Measurements from ENCODE around the gene EIPR1. TPM values are rescaled to one million over a fixed set of nuclear protein-coding genes. Genes with fewer than 3 reads are reported as not detected.
"Not testable (repeated sequence)": the region's sequence is repeated elsewhere in the genome, so short reads cannot be mapped to it uniquely, and the experiment has no call there.

The EIPR1 gene
- total RNA-seq, 1 experiment from 2014 or later, result 77.2 TPM

DNA sequence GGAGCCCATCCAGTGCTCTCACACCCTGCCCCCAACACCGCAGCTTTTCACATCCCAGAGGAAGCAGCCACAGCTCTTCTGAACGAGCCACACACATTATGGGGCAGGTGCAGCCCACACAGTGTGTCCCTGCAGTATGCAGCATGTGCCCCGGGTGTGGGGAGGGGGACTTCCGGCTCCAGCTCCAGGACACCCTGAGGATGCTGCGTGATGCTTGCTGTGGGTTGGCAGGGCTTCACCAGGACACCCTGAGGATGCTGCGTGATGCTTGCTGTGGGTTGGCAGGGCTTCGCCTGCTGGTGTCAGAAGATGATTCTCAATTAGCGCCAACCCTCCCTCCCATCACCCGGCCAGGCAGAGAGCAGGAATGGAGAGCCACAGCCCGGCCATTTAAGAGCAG lies 193.9 kb downstream of the EIPR1 start:
- in situ Hi-C loops (cut with HindIII; ENCODE audit: low pct_unique_long_range_greater_than_20kb, low sequenced_read_pairs), result no loop called here
- no peak for DNase-seq (ENCODE audit: low read depth)

DNA sequence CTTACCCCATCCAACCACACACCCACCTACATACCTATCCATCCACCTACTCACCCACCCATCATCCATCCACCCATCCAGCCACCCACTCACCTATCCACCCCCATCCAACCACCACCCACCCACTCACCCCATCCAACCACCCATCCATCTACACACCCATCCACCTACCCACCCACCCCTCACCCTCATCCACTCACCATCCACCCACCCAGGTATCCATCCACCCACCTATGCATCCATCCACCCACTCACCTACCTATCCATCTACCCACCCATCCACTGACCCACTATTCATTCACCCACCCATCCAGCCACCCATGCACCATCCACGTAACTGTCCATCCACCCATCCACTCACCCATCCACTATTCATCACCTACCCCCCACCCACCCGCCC lies 194.8 kb downstream of the EIPR1 start:
- in situ Hi-C loops (cut with HindIII; ENCODE audit: low pct_unique_long_range_greater_than_20kb, low sequenced_read_pairs), result no loop called here
- no peak for DNase-seq (ENCODE audit: low read depth)

DNA sequence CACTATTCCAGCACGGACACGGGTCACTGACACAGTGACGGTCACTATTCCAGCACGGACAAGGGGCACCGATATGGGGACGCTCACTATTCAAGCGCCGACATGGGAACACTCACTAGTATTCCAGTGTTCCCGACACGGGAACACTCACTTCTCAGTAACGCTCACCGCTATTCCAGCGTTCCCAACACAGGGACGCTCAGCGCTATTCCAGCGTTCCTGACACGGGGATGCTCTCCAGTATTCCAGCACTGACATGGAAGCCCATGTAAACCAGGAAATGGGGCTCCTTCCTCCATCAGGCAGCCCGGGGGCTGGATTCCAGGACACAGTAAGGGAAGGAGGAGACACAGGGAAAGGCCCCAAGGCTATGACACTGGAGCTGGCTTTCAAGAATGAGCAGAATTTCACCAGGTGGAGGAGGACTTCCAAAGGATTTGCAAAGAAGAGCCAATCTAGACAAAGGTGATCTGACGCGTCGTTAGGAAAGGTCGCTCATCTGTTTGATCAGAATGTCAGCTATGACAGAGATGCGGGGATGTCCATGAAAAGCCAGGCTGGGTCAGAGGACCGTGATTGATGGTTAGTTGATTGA lies 196.1 kb downstream of the EIPR1 start:
- in situ Hi-C loops (cut with HindIII; ENCODE audit: low pct_unique_long_range_greater_than_20kb, low sequenced_read_pairs), result no loop called here
- DNase-seq (ENCODE audit: low read depth), result no peak

DNA sequence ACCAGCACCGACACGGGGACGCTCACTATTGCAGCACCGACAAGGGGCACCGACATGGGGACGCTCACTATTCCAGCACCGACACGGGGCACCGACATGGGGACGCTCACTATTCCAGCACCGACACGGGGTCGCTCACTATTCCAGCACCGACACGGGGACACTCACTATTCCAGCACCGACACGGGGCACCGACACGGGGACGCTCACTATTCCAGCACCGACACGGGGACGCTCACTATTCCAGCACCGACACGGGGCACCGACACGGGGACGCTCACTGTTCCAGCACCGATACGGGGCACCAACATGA lies 196.8 kb downstream of the EIPR1 start:
- DNase-seq (ENCODE audit: low read depth); in situ Hi-C loops (cut with HindIII; ENCODE audit: low pct_unique_long_range_greater_than_20kb, low sequenced_read_pairs): not testable (repeated sequence)

DNA sequence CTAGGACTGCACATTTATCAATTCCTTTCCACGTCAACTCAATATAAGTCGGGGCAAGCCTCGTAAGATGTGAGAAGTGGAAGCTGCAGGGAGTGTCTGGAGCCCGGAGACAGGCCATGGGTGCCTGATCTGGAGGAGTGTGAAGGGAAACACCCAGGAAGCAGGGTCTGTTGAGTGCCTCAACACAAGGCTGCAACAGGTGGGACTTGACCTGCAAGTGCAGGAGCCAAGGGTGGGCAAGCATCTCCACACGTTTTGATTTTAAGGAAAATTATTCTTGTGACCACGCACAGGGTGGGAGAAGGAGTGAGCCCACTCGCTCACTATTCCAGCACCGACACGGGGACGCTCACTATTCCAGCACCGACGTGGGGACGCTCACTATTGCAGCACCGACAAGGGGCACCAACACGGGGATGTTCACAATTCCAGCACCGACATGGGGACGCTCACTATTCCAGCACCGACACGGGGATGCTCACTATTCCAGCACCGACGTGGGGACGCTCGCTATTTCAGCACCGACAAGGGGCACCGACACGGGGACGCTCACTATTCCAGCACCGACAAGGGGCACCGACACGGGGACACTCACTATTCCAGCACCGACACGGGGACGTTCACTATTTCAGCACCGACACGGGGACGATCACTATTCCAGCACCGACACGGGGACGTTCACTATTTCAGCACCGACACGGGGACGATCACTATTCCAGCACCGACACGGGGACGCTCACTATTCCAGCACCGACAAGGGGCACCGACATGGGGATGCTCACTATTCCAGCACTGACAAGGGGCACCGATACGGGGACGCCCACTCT lies 197.3 kb downstream of the EIPR1 start:
- no peak for DNase-seq (ENCODE audit: low read depth)
- in situ Hi-C loops (cut with HindIII; ENCODE audit: low pct_unique_long_range_greater_than_20kb, low sequenced_read_pairs), result no loop called here

DNA sequence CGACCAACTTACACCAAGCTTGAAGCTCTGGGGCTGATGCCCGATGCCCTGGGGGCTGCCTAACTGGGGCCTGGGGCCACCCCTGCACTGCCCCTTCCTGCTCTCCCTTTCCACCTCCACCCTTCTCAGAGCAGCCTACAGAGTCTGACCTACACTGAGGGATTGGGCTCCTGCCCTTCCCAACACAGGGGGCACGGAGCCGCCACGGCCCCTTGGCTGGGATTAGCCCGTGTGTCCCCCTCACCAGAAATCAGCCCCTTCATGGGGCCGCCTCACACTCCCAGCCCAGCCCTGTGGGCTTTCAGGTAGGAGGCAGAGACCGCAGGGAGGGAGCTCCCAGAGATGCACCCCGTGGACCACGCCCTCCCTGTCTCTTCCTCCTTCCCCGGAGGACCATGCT lies 198.0 kb downstream of the EIPR1 start:
- in situ Hi-C loops (cut with HindIII; ENCODE audit: low pct_unique_long_range_greater_than_20kb, low sequenced_read_pairs), result no loop called here
- DNase-seq (ENCODE audit: low read depth), result no peak

DNA sequence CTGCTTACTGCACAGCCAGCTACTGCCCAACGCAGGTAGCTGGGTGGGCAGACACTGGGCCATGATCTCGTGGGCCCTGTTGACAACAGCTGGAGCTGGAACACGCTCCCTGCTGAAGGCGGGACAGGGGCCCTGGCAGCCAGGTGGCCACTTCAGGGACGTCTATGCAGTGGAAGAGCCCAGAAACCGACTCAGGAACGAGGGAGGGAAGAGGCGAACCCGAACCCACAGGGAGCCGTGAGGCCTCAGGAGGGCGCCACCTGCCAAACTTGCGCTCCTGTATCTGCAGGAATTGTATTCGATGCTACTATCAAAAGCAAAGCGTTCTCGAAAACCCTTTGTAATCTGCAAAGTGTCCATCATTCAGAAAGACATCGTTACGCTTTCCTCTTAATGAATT lies 198.4 kb downstream of the EIPR1 start:
- no peak for DNase-seq (ENCODE audit: low read depth)
- in situ Hi-C loops (cut with HindIII; ENCODE audit: low pct_unique_long_range_greater_than_20kb, low sequenced_read_pairs), result no loop called here

DNA sequence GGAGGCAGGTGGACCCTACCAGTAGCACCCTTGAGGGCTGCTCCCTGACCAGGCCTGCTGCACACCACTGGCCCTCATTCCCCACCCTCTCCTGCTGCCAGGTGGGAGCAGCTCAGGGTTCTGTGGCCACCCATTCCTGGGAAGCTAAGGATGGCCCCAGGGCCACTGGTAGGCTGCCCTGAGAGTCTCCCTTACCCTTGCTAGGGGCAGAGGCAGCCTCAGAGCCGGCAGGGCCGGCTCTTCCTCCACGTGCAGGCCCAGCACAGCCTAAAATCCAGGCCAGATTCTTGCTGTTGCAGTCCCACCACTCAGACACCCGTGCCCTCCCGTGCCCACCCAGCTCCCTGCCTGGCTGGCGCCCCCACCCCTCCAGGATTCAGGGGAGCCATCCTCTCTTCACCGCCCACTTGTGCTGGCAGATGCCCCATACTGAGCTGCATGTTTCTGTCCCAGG lies 199.0 kb downstream of the EIPR1 start:
- in situ Hi-C loops (cut with HindIII; ENCODE audit: low pct_unique_long_range_greater_than_20kb, low sequenced_read_pairs), result no loop called here
- no peak for DNase-seq (ENCODE audit: low read depth)

DNA sequence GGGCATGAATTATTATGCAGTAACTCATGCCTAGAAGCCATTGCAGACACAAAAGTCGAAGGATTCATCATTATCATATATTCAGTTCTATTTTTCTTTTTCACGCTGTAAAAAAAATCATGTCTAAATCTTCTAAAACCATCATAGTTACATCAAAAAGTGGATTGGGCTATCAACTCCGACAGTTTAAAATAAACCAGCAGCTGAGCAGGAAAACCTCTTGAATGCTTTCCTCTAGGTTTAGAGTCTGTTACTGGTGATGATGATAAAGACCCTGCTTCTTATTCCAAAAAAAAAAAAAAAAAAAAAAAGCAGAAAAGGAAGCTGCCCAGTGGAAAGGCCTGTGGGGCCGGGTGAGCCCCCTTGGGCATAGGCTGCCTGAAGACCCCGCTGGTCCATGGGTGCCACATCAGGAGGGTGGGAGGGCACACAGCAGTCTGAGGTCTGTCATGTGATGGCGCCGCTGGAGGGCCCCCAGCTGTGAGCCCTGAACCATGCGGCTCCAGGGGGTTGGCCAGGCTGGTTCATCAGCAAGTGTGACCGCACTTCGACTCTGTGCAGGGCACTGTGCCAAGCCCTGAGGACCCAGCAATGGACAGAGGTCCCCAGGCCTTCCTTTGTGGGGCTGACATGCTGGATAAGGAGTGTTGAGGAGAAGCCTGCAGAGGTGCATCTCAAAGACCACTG lies 199.6 kb downstream of the EIPR1 start:
- no peak for DNase-seq (ENCODE audit: low read depth)
- in situ Hi-C loops (cut with HindIII; ENCODE audit: low pct_unique_long_range_greater_than_20kb, low sequenced_read_pairs), result no loop called here

DNA sequence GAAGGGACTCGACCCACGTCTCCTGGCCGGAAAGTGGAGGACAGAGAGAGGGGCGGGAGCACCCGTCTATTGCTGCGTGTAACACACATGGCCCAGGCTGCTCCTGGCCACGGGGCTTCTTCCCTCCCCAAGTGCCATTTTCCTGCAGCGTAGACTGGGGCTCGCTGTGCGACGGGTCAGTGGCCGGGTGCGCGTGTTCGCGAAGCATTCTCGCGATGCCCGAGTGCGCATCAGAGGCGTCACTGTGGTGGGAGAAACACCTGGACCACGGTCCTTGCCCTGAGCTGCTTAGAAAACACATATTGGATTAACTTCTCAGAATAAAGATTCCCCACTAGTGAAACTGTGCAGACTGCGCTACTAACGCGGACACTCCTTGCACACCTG lies 200.8 kb downstream of the EIPR1 start:
- in situ Hi-C loops (cut with HindIII; ENCODE audit: low pct_unique_long_range_greater_than_20kb, low sequenced_read_pairs), result no loop called here
- no peak for DNase-seq (ENCODE audit: low read depth)

DNA sequence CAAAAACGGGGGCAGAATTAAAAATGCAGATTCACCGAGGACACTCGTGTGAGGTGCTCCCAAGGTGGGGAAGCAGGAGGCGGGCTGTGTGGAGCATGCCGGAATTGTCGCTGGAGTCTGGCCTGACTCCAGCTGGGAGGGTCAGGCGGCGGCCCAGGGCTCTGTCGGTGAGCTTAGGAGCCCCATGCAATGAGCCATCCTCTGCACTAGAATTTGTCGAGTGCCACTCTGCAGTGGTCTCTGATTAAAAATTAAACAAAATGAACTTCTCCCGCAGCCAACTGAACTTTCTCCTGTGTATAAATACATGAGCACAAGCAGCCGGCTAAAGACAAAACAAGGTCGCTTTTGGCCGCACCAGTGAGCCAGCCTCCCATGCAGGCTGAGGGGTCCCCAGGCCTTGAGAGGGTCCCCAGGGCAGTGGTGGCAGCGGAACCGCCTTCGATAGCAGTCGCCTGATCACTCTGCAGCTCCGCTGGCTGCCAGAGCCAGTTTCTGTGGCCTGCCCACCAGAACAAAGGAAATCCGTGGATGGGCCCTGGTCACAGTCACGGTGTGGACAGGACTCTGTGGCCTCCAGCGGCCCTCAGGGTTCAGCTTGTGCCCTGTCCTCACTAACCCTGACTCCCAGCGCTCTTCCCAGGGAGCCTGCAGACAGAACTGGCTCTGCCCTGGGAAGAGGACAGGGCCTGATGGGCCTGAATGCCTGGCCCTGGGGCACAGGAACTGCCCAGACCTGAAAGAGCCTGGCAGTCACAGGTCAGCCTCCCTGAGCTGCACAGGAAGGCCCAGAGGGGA lies 201.3 kb downstream of the EIPR1 start:
- in situ Hi-C loops (cut with HindIII; ENCODE audit: low pct_unique_long_range_greater_than_20kb, low sequenced_read_pairs), result no loop called here
- DNase-seq (ENCODE audit: low read depth), result no peak

DNA sequence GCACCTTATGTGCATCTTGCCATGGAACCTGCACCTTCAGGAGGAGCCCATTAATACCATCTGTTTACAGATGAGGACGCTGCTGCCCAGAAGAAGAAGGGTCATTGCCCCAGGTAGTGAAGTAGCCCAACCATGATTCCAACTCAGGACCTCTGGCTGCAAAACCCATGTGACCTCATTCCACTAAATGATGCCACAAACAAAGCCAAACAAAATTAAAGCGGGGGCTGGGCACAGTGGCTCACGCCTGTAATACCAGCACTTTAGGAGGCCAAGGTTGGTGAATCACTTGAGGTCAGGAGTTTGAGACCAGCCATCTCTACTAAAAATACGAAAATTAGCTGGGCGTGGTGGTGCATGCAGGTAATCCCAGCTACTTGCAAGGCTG lies 202.1 kb downstream of the EIPR1 start:
- in situ Hi-C loops (cut with HindIII; ENCODE audit: low pct_unique_long_range_greater_than_20kb, low sequenced_read_pairs), result no loop called here
- DNase-seq (ENCODE audit: low read depth), result no peak

DNA sequence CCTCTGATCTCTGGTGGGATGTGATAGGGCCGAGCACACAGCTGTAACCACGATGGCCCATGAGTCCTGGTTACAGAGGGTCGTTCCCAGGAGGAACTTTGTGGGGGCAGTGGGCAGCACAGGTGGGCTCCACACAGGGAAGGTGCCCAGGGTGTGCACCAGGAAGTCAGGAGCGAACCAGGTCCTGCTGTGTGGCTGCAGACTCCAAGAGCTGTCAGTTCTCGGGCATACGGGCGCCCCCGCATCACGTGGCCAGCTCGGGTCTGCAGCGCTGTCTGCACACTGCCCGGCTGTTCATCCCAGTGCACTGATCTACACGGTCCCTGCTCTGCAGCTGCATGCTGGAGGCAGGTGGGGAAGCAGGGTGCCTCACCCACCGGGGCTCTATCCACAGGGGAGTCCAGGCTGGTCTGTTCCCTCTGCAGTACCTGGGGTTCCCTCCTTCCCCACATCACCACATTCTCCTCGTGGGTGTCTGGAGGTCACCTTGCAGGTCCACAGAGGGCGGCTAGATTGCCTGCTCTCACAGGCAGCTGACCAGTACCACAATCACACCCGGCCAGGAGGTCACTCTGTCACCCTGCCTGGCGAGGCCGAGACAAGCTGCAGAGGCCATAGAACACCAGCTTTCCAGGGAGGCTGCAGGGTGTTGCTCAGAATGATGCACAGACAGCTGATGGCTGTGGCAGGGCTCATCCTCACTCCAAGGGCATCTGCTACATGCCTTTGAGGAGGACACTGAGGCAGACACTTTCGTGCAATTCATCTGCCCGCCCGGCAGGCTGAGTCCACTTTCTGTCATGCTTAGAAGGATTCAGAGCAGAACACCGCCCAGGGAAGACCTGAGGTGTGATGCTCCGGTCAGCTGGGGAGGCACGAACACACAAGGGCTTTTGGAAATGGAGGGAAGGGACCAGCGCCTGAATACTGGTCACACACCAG lies 202.7 kb downstream of the EIPR1 start:
- in situ Hi-C loops (cut with HindIII; ENCODE audit: low pct_unique_long_range_greater_than_20kb, low sequenced_read_pairs), result no loop called here
- no peak for DNase-seq (ENCODE audit: low read depth)

DNA sequence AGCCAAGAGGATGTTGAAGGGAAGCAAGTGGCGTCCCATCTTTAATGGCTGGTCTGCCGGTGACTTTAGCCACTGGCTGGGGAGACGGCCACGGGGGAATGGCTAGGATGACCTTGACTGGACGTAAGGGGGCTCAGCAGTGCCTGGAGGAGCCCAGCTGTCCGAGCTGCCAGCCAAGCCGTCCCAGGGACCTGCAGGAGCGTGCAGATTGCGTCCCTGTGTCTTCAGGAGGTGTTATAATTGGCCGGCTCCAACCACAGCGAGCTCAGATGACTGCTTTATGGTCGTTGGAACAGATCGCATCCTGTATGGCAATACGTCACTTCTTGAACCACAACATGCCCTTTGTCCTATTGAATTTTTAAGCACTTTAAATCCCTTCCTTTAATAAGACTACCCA lies 204.6 kb downstream of the EIPR1 start:
- DNase-seq (ENCODE audit: low read depth), result no peak
- in situ Hi-C loops (cut with HindIII; ENCODE audit: low pct_unique_long_range_greater_than_20kb, low sequenced_read_pairs), result no loop called here

DNA sequence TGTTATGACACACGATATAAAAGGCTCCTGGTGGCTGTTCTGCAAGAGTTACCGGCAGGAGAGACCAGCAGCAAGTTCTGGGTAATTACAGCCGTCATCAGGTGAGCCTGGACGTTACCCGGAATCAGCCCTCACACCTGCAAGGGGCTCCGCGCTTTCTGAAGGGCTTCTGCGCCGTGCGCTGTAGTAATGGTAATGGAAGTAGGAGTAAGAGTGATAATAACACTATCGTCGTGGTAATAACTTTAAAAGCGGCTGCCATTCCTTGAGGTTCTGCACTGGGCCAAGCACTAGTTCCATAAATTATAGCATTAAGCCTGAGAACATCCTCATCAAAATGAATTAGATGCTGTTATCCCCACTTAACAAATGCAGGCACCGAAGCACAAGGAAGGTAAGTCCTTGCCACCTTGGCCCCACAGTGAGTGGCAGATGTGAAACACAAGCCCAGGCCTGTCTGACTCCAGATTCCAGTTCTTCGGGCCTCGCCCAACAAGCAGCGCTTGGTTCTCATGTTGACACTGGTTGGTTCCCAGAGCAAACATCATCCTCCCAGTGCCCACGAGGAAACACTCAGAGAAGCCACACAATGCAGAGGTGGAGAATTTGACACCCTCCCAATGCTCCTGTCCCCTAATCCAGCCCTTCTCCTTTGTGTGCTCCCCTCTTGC lies 205.2 kb downstream of the EIPR1 start:
- DNase-seq (ENCODE audit: low read depth), result no peak
- in situ Hi-C loops (cut with HindIII; ENCODE audit: low pct_unique_long_range_greater_than_20kb, low sequenced_read_pairs), result no loop called here

DNA sequence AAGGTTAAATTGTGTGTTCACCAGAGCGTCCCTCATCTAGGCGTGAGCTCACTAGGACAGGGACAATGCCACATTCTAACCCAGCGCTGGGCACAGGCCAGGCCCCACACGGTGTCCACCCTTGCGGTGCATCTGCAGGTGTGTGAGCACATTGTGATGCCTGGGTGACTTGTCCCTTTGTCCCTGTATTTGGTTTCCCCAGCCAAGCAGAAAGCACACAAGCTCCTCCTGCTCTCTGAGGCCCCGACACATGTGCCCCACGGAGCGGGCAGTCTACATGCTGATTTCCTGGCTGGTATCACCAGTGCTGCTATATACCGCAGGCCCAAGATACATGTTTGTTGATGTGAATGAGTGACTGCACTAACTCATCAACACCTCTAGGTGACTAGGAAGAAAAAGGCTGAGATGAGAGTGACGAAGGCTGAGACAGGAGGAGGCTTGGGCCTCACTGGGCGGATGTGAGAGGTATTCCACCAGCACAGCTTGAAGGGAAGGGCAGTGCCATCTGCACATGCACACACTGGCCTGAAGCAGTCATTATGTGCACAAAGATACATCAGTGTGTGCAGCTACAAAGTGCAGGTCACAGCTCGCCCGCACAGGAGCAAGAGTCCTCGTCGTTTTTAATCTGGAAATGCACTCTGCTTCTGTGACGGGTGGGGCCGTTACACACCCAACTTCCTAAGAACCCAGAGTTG lies 205.9 kb downstream of the EIPR1 start:
- in situ Hi-C loops (cut with HindIII; ENCODE audit: low pct_unique_long_range_greater_than_20kb, low sequenced_read_pairs), result no loop called here
- DNase-seq (ENCODE audit: low read depth), result no peak

Data from Caki2 (cell line).